Testis (tissue), 2 donors: ENCODE results near the gene MMP7.

Experiments used
- CTCF ChIP-seq, 3 experiments: fragments of 450-650 bp in 2 of 3; fragments of 200-600 bp in 1 of 3; sonication (generic) in 1 of 3; IDR thresholded peaks; one replicate each; pipeline ENCODE4 v1.5.1; 2016 to 2019; ENCODE audit warnings: antibody characterized with exemption in 3 of 3, mild to moderate bottlenecking in 2 of 3, moderate library complexity in 1 of 3
- POLR2A ChIP-seq: fragments of 450-650 bp; IDR thresholded peaks from one replicate; pipeline ENCODE4 v1.6.1; 2017; ENCODE audit warnings: antibody characterized with exemption, mild to moderate bottlenecking, moderate library complexity

DNA sequence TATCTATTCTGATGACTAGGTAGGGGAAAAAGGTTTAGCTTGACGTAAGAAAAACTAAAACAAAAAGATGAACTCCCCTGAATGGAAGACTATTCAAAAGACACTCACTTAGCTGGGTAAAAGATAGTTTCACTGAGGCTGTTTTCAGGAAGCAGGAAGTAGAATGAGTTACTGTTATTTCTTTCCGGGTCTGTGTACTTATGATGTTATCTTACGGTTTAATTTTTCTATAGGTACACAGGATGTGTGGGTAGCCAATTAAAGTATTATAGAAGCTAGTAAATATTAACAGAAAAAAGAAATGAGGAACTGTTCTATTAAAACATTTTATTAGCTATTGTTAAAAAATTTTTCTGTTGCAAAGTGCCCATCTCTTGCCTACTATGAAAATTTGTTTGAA lies 45.8 kb upstream of the MMP7 start:
- no peak for TF ChIP-seq CTCF (IDR thresholded peaks at IDR 0.05)
- no peak for TF ChIP-seq POLR2A
